BLaER1 treated with 17β-estradiol and CSF1 and Interleukin-3, amounts not matched to agents 10 nM and 100 nM (cell line): ENCODE results near the gene PAGE3.

ENCODE experiments used
- H3K27ac ChIP-seq, 11 experiments: shearing (Covaris generic); formaldehyde crosslinking; 2 replicates each; pipeline ENCODE4 v1.8.1; 2022
- H3K27me3 ChIP-seq, 11 experiments: shearing (Covaris generic); formaldehyde crosslinking; 2 replicates each; pipeline ENCODE4 v1.8.1; 2022
- H3K36me3 ChIP-seq, 11 experiments: shearing (Covaris generic); formaldehyde crosslinking; 2 replicates each; pipeline ENCODE4 v1.8.1; 2022
- H3K4me1 ChIP-seq, 10 experiments: shearing (Covaris generic); formaldehyde crosslinking; 2 replicates each; pipeline ENCODE4 v1.8.1; 2022
- H3K4me2 ChIP-seq, 11 experiments: shearing (Covaris generic); formaldehyde crosslinking; 2 replicates each; pipeline ENCODE4 v1.8.1; 2022
- H3K4me3 ChIP-seq, 10 experiments: shearing (Covaris generic); formaldehyde crosslinking; 2 replicates each; pipeline ENCODE4 v1.8.1; 2022
- H3K9ac ChIP-seq, 11 experiments: shearing (Covaris generic); formaldehyde crosslinking; 2 replicates each; pipeline ENCODE4 v1.8.1; 2022
- H3K9me3 ChIP-seq, 11 experiments: shearing (Covaris generic); formaldehyde crosslinking; replicated peaks in 1 of 11; 2 replicates each; pipeline ENCODE4 v1.8.1; 2022
- H4K20me1 ChIP-seq, 11 experiments: shearing (Covaris generic); formaldehyde crosslinking; 2 replicates each; pipeline ENCODE4 v1.8.1; 2022
- Cebpa-rat ChIP-seq, 11 experiments: shearing (Covaris generic); IDR thresholded peaks; 2 replicates each; pipeline ENCODE4 v1.8.1; 2022

The PAGE3 gene

DNA sequence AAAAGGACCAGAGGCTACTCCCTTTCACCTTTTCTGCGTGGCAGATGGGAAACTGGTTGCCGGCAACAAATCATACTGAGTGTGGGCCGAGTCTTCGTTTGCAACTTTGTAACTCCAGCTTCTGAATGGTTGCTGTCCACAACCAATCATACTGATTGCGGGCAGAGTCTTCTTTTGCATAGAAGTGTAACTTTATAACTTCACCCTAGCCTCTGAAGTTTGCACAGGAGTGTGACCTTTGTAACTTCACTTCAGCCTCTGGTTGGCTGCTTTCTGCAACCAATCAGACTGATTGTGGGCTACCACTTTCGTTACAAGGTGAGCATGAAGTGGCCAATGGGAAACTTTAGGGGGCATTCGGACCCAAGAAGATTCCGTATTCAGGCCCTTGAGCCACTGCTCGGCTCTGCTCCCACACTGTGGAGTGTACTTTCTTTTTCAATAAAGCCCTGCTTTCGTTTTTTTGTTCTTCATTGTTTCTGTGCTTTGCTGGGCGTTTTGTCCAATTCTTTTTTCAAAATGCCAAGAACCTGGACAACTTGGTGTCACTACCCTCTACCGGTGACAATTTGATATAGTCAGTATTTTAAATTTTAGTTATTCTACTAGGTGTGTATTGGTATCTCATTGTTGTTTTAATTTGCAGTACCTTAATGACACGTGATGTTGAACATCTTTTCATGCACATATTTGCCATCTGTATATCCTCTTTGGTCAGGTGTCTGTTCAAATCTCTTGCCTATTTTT, 53.6 kb downstream of the PAGE3 start:
- Histone ChIP-seq H3K36me3 (no peaks in the 10 kb centered on the region), H3K4me3 (no peak overlapping the region), H3K9me3 (no peaks in the 10 kb centered on the region), H3K4me2 (no peak overlapping the region), H3K9ac (no peak overlapping the region), H3K4me1 (no peaks in the 10 kb centered on the region), H4K20me1 (peaks cover 0 to 3% (median 0%) of the 10 kb centered on the region in 11 experiments; a peak in 1 of 22 replicates), H3K27ac (no peak overlapping the region), H3K27me3 (peaks cover 53 to 92% (median 86%) of the 10 kb centered on the region in 11 experiments)
- TF ChIP-seq Cebpa-rat (IDR thresholded peaks at IDR 0.05) = no peak
